Measurements from ENCODE around the gene GSTO1. TPM values are rescaled to one million over a fixed set of nuclear protein-coding genes. Genes with fewer than 3 reads are reported as not detected.

Gene GSTO1
- total RNA-seq, 1 donor from 2014 or later, result 52.4 TPM

DNA sequence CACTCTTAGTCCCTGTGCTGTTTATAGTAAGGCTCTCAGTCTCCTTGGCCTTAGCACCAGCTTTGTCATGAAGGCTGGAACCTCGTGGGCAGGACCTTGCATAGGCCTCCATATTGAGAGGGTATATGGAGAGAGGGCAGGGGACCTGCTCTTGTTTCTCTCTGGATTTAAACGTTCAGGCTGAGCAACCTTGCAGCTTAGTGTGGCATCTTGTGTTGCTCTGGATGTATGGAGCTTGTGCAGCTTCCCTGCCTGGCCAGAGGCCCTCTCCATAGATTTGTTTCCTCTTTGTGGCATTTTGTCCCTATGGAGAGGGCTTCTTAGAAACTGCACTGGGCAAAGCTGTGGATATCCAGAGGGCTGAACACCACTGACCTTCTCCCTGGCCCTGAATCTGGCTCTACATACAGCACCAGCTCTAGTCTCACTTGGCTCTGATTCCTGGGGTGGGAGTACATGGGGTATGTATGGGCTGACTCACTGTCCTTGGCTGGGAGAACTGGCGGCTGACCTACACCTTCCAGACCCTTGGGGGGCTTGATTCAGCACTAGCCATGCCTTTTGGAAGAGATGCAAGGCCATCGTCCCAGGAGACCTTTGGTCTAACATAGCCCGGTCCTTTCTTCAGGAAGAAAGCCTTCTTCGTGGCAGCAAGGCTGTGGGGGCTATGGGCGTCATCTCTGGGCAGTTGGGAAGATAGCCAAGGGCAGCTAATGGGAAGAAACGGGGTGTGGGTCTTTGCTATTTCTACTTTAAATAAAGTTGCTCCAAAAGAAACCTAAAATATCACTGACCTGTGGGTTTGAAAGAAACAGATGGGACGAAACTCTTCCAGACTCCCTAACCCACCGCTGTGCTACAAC is 53.1 kb downstream of the GSTO1 start:
- ATAC-seq, result no peak

DNA sequence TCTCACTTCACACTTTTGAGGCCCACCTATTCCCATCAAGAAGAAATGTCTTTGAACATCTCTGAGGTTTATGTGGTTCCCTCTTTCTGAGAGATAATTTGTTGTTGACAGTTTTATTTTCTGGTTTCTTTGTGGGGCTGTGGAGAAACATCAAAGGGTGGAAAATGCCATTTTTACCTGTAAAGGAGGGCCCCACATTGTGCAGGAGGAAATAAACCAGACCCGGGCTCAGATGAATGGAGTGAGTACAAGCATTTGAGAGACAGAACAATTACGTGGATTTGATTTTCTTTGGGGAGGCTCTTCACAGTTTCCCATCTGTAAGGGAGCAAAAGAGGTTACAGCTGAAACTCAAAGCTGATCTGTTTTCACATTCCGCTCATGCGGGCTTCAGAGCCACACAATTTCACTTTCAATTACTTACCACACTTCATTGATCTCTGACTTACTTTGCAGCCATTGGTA is 53.8 kb downstream of the GSTO1 start:
- ATAC-seq, result no peak

DNA sequence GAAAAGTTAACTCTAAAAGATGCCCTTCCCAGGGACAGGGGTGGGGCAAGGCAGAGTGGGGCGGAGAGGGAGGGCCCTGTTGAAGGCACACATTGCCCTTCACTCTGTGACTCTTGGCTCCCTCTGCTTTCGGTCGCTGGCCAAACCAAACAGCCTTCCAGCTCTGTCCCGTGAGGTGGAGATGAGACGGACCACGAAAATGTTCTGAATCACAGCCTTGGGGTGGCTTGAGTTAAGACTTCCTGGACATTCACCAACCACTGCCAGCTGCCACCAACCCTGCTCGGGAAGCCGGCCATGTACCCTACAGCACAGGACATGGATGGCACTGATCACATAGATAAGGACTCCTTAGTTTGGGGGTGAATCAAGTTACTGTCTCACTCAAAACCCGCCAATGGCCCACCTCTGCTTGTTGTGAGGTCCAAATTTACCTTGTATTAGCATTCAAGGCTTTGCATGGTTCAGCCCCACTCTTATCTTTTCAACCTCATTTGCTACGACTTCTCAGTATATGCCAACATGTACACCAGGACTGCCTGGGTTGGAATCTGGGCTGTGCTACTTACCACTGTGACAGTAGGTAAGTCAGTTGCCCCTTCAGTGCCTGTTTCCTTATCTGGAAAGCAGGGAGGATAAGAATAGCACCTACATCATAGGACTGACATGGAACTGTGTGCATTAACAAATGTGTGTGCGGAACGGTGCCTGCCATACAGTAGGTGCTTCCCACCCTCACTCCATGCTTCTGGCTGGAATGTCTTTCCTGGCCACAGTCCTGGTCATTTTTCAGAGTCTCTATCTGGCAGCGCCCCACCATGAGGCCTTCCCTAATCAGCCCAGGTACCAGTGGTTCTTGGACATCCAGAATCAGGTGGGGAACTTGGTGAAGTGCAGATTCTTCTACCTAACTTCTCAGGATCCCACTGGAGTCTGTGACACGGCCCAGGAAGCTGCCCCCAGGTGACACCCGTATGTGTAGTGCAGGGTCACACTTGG is 55.6 kb downstream of the GSTO1 start:
- ATAC-seq, result peak; percentile 1

DNA sequence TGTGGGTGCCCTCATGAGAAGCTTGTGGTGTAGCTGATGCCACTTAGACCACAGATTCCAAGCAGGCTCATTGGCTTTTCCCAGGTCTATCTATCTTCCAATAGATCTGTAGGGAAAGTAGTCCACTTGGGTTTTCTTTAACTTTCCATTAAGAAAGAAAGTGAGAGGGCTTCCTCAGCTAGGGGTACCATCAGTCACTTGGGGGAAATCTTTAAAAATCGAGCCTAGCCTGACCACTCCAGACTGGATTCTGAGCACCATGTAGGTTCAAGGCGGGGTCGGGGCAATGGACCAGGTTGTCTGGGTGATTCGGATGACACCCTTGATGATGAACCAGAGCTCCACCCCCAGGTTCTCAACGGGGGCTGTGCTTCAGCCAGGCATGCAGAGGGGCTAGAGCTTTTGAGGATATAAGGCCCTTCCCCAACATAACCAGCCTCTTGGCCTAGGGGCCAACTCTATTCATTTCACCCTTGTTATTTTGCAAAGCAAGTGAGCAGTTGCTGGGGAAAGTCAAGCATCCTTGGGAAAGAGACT is 56.6 kb downstream of the GSTO1 start:
- ATAC-seq, result no peak

DNA sequence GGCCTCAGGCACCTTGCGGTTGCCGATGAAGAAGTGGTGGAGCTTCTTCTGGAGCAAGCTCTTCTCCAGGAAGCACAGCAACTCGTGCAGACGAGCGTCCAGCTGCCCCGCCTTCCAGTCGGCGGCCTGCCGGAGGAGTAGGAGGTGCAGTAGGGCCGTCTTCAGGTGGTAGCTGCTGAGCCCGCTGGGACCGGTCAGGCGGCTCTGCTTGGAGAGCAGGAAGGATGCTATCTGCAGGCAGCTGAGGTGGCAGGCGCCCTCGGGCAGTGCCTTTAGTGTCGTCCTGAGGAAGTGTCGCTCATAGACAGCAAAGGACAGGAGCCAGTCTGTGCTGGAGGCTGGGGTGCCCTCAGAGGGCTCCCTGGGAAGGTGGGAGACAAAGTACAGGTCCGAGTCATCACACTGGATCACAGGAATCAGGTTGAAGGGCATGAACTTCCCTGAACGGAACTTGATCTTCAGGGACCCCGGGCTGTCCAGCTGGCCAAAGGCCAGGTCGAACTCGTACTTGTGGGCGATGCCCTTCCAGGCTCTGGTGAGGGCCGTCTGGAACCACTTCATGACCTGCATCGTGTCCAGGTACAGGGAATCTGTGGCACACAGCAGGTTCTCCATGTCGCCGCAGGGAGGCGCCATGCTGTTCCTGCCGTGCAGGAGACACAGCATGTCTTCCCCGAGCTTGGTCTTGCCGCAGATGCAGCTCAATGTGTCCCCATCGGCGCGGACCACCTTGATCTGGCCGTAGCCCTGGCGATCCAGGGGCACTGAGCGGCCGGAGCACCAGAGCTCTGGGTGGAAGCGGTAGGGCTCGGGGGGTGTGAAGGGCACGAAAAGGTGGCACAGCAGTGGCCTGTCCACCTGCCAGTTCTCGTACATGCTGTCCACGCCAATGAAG is 60.1 kb downstream of the GSTO1 start:
- no peak for ATAC-seq

DNA sequence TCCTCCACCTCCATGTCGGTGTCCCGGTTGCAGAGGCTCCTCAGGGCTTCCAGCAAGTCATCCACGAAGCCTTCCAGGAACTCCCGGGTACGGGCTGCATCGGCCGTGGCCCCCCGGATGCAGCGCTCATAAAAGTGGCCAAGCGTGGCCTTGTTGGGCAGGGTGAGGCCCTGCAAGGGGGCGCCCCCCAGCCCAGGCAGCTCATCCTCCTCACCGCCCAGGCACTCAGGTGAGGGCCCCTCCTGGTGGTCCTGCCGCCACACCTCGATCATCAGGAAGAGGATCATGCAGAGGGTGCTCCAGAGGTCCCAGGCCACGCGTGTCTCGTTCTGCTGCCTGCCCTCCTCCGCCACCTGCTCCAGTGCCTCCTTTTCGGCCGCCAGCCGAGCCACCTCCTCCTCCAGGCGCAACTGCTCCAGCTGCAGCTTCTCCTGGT is 60.8 kb downstream of the GSTO1 start:
- no peak for ATAC-seq

DNA sequence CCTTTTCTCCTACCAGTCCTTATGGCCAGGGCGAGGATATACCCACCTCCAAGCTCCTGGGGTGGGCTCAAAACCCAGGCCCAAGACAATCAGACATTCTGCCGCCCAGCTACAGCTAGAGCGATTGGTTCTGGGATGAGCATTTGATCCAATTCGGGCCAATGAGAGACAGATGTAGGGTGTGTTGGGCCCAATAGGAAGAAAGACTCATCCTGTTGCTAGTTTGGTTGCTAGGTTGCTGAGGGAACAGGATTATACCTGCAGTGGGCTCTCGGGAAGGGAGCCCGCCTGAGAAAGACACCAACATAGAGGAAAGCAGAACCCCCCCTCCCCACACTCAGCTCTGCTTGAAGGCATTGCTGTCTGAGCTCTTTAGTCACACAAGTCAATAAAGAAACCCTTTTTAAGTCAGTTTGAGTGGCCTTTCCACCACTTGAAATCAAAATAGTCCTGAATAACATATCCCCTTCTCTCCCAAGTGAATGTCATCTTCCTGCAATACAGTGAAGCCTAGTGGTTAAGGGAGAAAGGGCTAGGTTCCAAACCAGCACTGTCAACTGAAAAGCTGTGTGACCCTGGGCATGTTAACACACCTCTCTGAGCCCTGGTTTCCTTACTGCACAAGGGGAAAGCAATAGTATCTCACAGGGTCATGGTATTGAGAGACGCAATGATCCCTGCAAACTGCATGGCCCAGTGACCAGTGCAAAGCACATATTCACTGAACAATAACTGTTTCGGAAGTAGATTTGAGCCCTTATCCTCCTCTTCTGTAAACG is 61.8 kb downstream of the GSTO1 start:
- no peak for ATAC-seq

Other genes starting within 250 kb of the GSTO1 start
- gene COL17A1, start 169.0 kb upstream of the GSTO1 start, total RNA-seq, result 204 TPM
- 4.8 TPM for gene SFR1, start 132.7 kb upstream of the GSTO1 start, total RNA-seq
- not detected for gene CFAP43, start 22.5 kb upstream of the GSTO1 start, total RNA-seq
- gene GSTO2, start 14.3 kb downstream of the GSTO1 start, total RNA-seq, result 25.1 TPM
- gene ITPRIP, start 83.6 kb downstream of the GSTO1 start, total RNA-seq, result 74.4 TPM
- gene CFAP58, start 98.9 kb downstream of the GSTO1 start, total RNA-seq, result 0.12 TPM

Measured in esophagus mucosa (tissue), 1 donor.